ENCODE measurements around the gene CIZ1.

DNA sequence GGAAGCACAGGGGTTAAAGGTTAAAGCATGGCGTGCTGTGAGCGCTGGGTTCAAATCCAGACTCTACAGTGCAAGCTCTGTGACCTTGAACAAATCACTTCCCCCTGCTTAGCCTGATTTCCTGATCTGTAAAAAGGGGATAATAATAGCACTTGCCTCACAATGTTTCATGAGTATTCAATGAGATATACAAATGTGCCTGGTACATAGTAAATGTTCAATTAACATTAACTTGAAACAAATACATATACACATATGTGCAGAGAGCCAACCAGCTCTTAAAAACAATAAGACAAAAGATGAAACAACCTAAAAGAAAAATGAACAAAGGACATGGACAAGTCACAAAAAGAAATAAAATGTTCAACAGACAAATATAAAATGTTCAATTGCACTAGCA is 4.0 kb downstream of the CIZ1 start:
- no peak for TF ChIP-seq CTCF (IDR thresholded peaks at IDR 0.05; ENCODE audit: low read depth, low read length, poor library complexity, severe bottlenecking)
- no peak for TF ChIP-seq EZH2phosphoT487 (IDR thresholded peaks at IDR 0.05; ENCODE audit: borderline replicate concordance, low read length)

Measured in DOHH2 (cell line).